ENCODE measurements around the gene AFF3.

AFF3 gene

GRCh38 chr2:99854236-99854852 lies 288.0 kb downstream of the AFF3 start:
- no peak for DNase-seq (ENCODE audit: low read depth)

- no peak for DNase-seq (ENCODE audit: low read depth)
These were observed 289.4 kb downstream of the AFF3 start for GRCh38 chr2:99852956-99853355.

- DNase-seq (ENCODE audit: low read depth) = no peak
These were observed 289.9 kb downstream of the AFF3 start for GRCh38 chr2:99852376-99852934.

GRCh38 chr2:99851811-99852210 lies 290.6 kb downstream of the AFF3 start:
- DNase-seq (ENCODE audit: low read depth) = no peak

- DNase-seq (ENCODE audit: low read depth) = no peak
These were observed 291.3 kb downstream of the AFF3 start for GRCh38 chr2:99851089-99851488.

- no peak for DNase-seq (ENCODE audit: low read depth)
These were observed 292.2 kb downstream of the AFF3 start for GRCh38 chr2:99850084-99850710.

- DNase-seq (ENCODE audit: low read depth) = no peak
These were observed 295.8 kb downstream of the AFF3 start for GRCh38 chr2:99846462-99847107.

GRCh38 chr2:99845296-99845695 lies 297.1 kb downstream of the AFF3 start:
- no peak for DNase-seq (ENCODE audit: low read depth)

- no peak for DNase-seq (ENCODE audit: low read depth)
These were observed 299.9 kb downstream of the AFF3 start for GRCh38 chr2:99842451-99842850.

- no peak for DNase-seq (ENCODE audit: low read depth)
These were observed 300.6 kb downstream of the AFF3 start for GRCh38 chr2:99841749-99842148.

GRCh38 chr2:99840831-99841230 lies 301.6 kb downstream of the AFF3 start:
- no peak for DNase-seq (ENCODE audit: low read depth)

- DNase-seq (ENCODE audit: low read depth) = no peak
These were observed 305.4 kb downstream of the AFF3 start for GRCh38 chr2:99836690-99837605.

- DNase-seq (ENCODE audit: low read depth) = no peak
These were observed 308.0 kb downstream of the AFF3 start for GRCh38 chr2:99834426-99834825.

GRCh38 chr2:99833586-99834201 lies 308.7 kb downstream of the AFF3 start:
- no peak for DNase-seq (ENCODE audit: low read depth)

GRCh38 chr2:99832926-99833325 lies 309.5 kb downstream of the AFF3 start:
- no peak for DNase-seq (ENCODE audit: low read depth)

GRCh38 chr2:99831772-99832171 lies 310.6 kb downstream of the AFF3 start:
- no peak for DNase-seq (ENCODE audit: low read depth)

GRCh38 chr2:99827296-99827999 lies 314.9 kb downstream of the AFF3 start:
- DNase-seq (ENCODE audit: low read depth) = no peak

- DNase-seq (ENCODE audit: low read depth) = no peak
These were observed 316.8 kb downstream of the AFF3 start for GRCh38 chr2:99825630-99826029.

- DNase-seq (ENCODE audit: low read depth) = no peak
These were observed 317.6 kb downstream of the AFF3 start for GRCh38 chr2:99824758-99825157.

GRCh38 chr2:99822474-99823207 lies 319.7 kb downstream of the AFF3 start:
- no peak for DNase-seq (ENCODE audit: low read depth)

All from HS-27A (cell line).